HepG2 (cell line): Measurements from ENCODE around the gene TBCCD1. TPM values are rescaled to one million over a fixed set of nuclear protein-coding genes. Genes with fewer than 3 reads are reported as not detected.
A peak's percentile ranks its signal among the peaks of the same experiment; 100 is the strongest.

ENCODE experiments used
- ARNT ChIP-seq: fragments of 450-650 bp; IDR thresholded peaks from 2 replicates; pipeline ENCODE4 v1.6.1; 2017
- CREB1 ChIP-seq, 2 experiments: fragments of 450-650 bp in 1 of 2; IDR thresholded peaks; 2 replicates each; pipeline ENCODE4 v1.6.1; 2016 to 2017; ENCODE audit warnings: control low read depth in 1 of 2, mild to moderate bottlenecking in 1 of 2, missing compliant biosample characterization in 1 of 2, missing genetic modification characterization in 1 of 2
- DR1 ChIP-seq: sonication (generic); formaldehyde crosslinking; IDR thresholded peaks from 2 replicates; pipeline ENCODE4 v1.8.0; 2021; ENCODE audit warnings: mild to moderate bottlenecking, missing genetic modification reagents, inconsistent platforms
- EP300 ChIP-seq, 3 experiments: sonication (generic) in 1 of 3; formaldehyde crosslinking in 1 of 3; IDR thresholded peaks; 2 replicates each; pipeline versions ENCODE4 v1.5.1 to v1.6.1; 2011 to 2020; ENCODE audit warnings: low read depth in 2 of 3, low read length in 2 of 3, borderline replicate concordance in 1 of 3, improper control_type of control experiment in 1 of 3, mild to moderate bottlenecking in 1 of 3, missing genetic modification reagents in 1 of 3, moderate library complexity in 1 of 3
- HCFC1 ChIP-seq: fragments of 150-350 bp; IDR thresholded peaks from 2 replicates; pipeline ENCODE4 v1.6.1; 2014; ENCODE audit warnings: low read depth, low read length
- HOXA5 ChIP-seq: sonication (generic); formaldehyde crosslinking; IDR thresholded peaks from 2 replicates; pipeline ENCODE4 v1.4.0; 2020; ENCODE audit warnings: missing genetic modification reagents
- KDM6A ChIP-seq: IDR thresholded peaks from 2 replicates; pipeline ENCODE4 v1.6.1; 2016; ENCODE audit warnings: low read depth
- MAX ChIP-seq: IDR thresholded peaks from 2 replicates; pipeline ENCODE4 v1.6.1; 2012; ENCODE audit warnings: inconsistent platforms
- MTF1 ChIP-seq: sonication (generic); formaldehyde crosslinking; IDR thresholded peaks from 2 replicates; pipeline ENCODE4 v1.5.0; 2020; ENCODE audit warnings: missing genetic modification reagents
- NCOA5 ChIP-seq: sonication (generic); formaldehyde crosslinking; IDR thresholded peaks from 2 replicates; pipeline ENCODE4 v1.4.0; 2020; ENCODE audit warnings: missing genetic modification reagents
- POLR2G ChIP-seq: fragments of 200-400 bp; formaldehyde crosslinking; IDR thresholded peaks from 2 replicates; pipeline ENCODE4 v1.6.1; 2018; ENCODE audit warnings: mild to moderate bottlenecking, low read depth, low read length, moderate library complexity
- REL ChIP-seq: sonication (generic); formaldehyde crosslinking; conservative IDR thresholded peaks from 2 replicates; pipeline ENCODE4 v1.8.0; 2022; ENCODE audit warnings: mild to moderate bottlenecking, missing genetic modification reagents, moderate library complexity
- TP53 ChIP-seq: sonication (generic); formaldehyde crosslinking; conservative IDR thresholded peaks from 2 replicates; pipeline ENCODE4 v1.4.0; 2020; ENCODE audit warnings: missing genetic modification reagents
- YY1 ChIP-seq: IDR thresholded peaks from 2 replicates; pipeline ENCODE4 v1.6.1; 2011; ENCODE audit warnings: low read length, low read depth, moderate library complexity, mild to moderate bottlenecking; ENCODE audit not compliant: insufficient read depth, insufficient replicate concordance
- ZBTB20 ChIP-seq: sonication (generic); formaldehyde crosslinking; IDR thresholded peaks from 2 replicates; pipeline ENCODE4 v1.8.1; 2023; ENCODE audit warnings: missing genetic modification reagents, low read depth, mild to moderate bottlenecking, borderline replicate concordance
- ZC3H13 ChIP-seq: sonication (generic); formaldehyde crosslinking; IDR thresholded peaks from 2 replicates; pipeline ENCODE4 v1.8.1; 2023; ENCODE audit warnings: mild to moderate bottlenecking, missing genetic modification reagents, moderate library complexity
- ZMAT3 ChIP-seq: sonication (generic); formaldehyde crosslinking; conservative IDR thresholded peaks from 2 replicates; pipeline ENCODE4 v1.7.0; 2021; ENCODE audit warnings: missing genetic modification reagents
- ZNF256 ChIP-seq: sonication (generic); formaldehyde crosslinking; conservative IDR thresholded peaks from 2 replicates; pipeline ENCODE4 v1.4.0; 2020; ENCODE audit warnings: missing genetic modification reagents
- ZNF296 ChIP-seq: sonication (generic); formaldehyde crosslinking; conservative IDR thresholded peaks from 2 replicates; pipeline ENCODE4 v1.5.0; 2020; ENCODE audit warnings: mild to moderate bottlenecking, missing genetic modification reagents
- ZNF333 ChIP-seq: sonication (generic); formaldehyde crosslinking; IDR thresholded peaks from 2 replicates; pipeline ENCODE4 v1.4.0; 2020; ENCODE audit warnings: mild to moderate bottlenecking, missing genetic modification reagents, borderline replicate concordance
- ZNF343 ChIP-seq: sonication (generic); formaldehyde crosslinking; IDR thresholded peaks from 2 replicates; pipeline ENCODE4 v1.4.0; 2020; ENCODE audit warnings: mild to moderate bottlenecking, missing genetic modification reagents
- ZNF382 ChIP-seq: sonication (generic); formaldehyde crosslinking; IDR thresholded peaks from 2 replicates; pipeline ENCODE4 v1.5.0; 2020; ENCODE audit warnings: missing genetic modification reagents, mild to moderate bottlenecking, borderline replicate concordance
- ZNF674 ChIP-seq: sonication (generic); formaldehyde crosslinking; IDR thresholded peaks from 2 replicates; pipeline ENCODE4 v1.5.0; 2020; ENCODE audit warnings: low read depth, mild to moderate bottlenecking, missing genetic modification reagents
- ZNF691 ChIP-seq: sonication (generic); formaldehyde crosslinking; IDR thresholded peaks from 2 replicates; pipeline ENCODE4 v1.4.0; 2020; ENCODE audit warnings: missing genetic modification reagents, low read depth, mild to moderate bottlenecking, borderline replicate concordance
- ZNF7 ChIP-seq: IDR thresholded peaks from 2 replicates; pipeline ENCODE4 v1.6.1; 2016; ENCODE audit warnings: missing biosample characterization, missing genetic modification reagents
- ZNF703 ChIP-seq: sonication (generic); formaldehyde crosslinking; IDR thresholded peaks from 2 replicates; pipeline ENCODE4 v1.5.1; 2020; ENCODE audit warnings: missing genetic modification reagents, mild to moderate bottlenecking, moderate library complexity, borderline replicate concordance
- ZNF766 ChIP-seq: sonication (generic); formaldehyde crosslinking; IDR thresholded peaks from 2 replicates; pipeline ENCODE4 v1.5.0; 2020; ENCODE audit warnings: missing genetic modification reagents, borderline replicate concordance
- ZNF782 ChIP-seq: sonication (generic); formaldehyde crosslinking; IDR thresholded peaks from 2 replicates; pipeline ENCODE4 v1.4.0; 2020; ENCODE audit warnings: missing genetic modification reagents, mild to moderate bottlenecking, borderline replicate concordance
- ZSCAN20 ChIP-seq: sonication (generic); formaldehyde crosslinking; IDR thresholded peaks from 2 replicates; pipeline ENCODE4 v1.4.0; 2020; ENCODE audit warnings: missing genetic modification reagents, mild to moderate bottlenecking, borderline replicate concordance
- ZSCAN31 ChIP-seq: sonication (generic); formaldehyde crosslinking; IDR thresholded peaks from 2 replicates; pipeline ENCODE4 v1.5.0; 2020; ENCODE audit warnings: low read depth, mild to moderate bottlenecking, missing genetic modification reagents
- polyA plus RNA-seq, 8 experiments: library from polyadenylated mRNA; depleted of rRNA in 3 of 8; stranded (reverse) in 7 of 8; unstranded in 1 of 8; fragments of >200 nt; fragmentation: Illumina TruSeq in 4 of 8; extraction: Trizol in 4 of 8; gene quantifications; 2 replicates each; pipeline versions ENCODE4 v1.2.1 to v1.2.3, GENCODE V29; 2011 to 2016; ENCODE audit warnings: low read depth in 4 of 8, missing spikeins in 1 of 8, mixed read lengths in 1 of 8; ENCODE audit not compliant: insufficient read depth in 1 of 8
- total RNA-seq, 5 experiments: library from RNA; depleted of rRNA; stranded (reverse); fragments of >200 nt; fragmentation: Illumina TruSeq; extraction: Trizol; gene quantifications; 2 replicates each; pipeline ENCODE4 v1.2.3, GENCODE V29; 2016; ENCODE audit warnings: low read depth in 1 of 5

Gene TBCCD1
- total and polyA plus RNA-seq, 2 of the 13 experiments (the other 11 are each of a cell fraction or from before 2014, with no cell fraction given): 13.6 to 16.2 TPM

DNA sequence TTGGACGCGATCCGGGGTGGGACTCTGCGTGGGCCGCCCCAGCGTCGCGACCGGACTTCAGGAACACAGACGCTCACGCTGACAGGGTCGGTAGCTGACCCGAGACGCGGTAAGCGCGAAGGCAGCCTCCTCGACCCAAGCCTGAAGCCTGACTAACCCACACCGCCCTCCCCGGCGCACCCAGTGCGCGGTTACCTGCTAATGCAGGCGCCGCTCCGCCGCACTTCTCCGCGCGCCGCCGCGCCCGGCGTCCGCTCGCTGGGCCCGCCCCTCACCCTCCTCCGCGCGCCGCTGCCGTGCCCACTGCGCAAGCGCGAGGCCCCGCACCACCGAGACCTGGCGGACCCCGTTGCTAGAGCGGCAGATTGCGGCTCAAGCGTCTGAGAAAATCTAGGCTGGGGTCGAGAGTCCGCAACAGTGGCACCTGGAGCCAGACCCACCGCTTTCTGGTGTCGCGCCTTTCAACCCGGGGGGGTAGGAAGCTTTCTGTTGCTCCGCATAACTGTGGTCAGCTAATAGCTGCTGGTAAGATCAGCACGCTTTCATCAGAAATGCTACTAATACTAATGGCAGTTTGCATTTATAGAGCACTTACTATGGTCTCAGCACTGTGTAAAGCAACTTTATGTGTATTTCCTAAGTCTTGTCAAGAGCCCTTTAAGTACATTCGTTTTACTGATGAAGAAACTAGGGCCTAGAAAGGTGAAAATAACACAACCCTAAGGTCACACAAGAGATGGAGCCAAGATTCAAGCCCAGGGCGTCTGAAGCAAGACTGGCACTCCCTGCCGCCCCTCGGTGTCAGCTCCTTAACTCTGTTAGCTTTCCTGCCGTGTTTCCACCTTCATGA is at the start of gene TBCCD1 (continued):
- TF ChIP-seq ZSCAN20: 0 out of 2 replicates have a peak, but pooled peaks have one; percentile 46
- TF ChIP-seq ZSCAN31 (CRISPR knock-in tag): peak; percentile 81; the same call in 1 of the 2 replicates
- peak; percentile 69 for TF ChIP-seq YY1
- TF ChIP-seq ZNF343 (CRISPR knock-in tag): peak; percentile 81; the same call in 1 of the 2 replicates
- TF ChIP-seq EP300 (IDR thresholded peaks at IDR 0.05; ENCODE audit: low read depth in 2 of 2, low read length in 2 of 2): peak; percentile 48 to 77; a peak in 3 of 4 replicates
- TF ChIP-seq EP300 (CRISPR knock-in tag; IDR thresholded peaks at IDR 0.05; ENCODE audit: borderline replicate concordance): no peak
- TF ChIP-seq ARNT: no peak
- peak; percentile 88 for TF ChIP-seq ZMAT3
- TF ChIP-seq POLR2G: peak; percentile 94
- TF ChIP-seq ZNF766 (CRISPR knock-in tag): 0 out of 2 replicates have a peak, but pooled peaks have one; percentile 32
- 0 out of 2 replicates have a peak, but pooled peaks have one; percentile 32 for TF ChIP-seq DR1
- peak; percentile 40; the same call in 1 of the 2 replicates for TF ChIP-seq ZC3H13
- no peak for TF ChIP-seq ZNF296 (CRISPR knock-in tag)
- TF ChIP-seq NCOA5: no peak
- TF ChIP-seq KDM6A (CRISPR knock-in tag): peak; percentile 43; the same call in 1 of the 2 replicates
- TF ChIP-seq ZNF691 (CRISPR knock-in tag): peak; percentile 82
- TF ChIP-seq MAX: peak; percentile 75
- TF ChIP-seq ZNF674 (CRISPR knock-in tag): peak; percentile 68; the same call in 1 of the 2 replicates
- TF ChIP-seq HOXA5 (CRISPR knock-in tag): peak; percentile 61; the same call in 1 of the 2 replicates
- peak; percentile 18 for TF ChIP-seq ZNF256 (CRISPR knock-in tag)
- no peak for TF ChIP-seq MTF1 (CRISPR knock-in tag)
- TF ChIP-seq ZNF333 (CRISPR knock-in tag): peak; percentile 59; the same call in 1 of the 2 replicates
- TF ChIP-seq CREB1 (IDR thresholded peaks at IDR 0.05): peak; percentile 4; the same call in 1 of the 2 replicates
- TF ChIP-seq CREB1 (CRISPR knock-in tag; IDR thresholded peaks at IDR 0.05): 0 out of 2 replicates have a peak, but pooled peaks have one; percentile 28
- TF ChIP-seq ZNF382 (CRISPR knock-in tag): no peak
- no peak for TF ChIP-seq ZNF703 (CRISPR knock-in tag)
- TF ChIP-seq ZBTB20: 0 out of 2 replicates have a peak, but pooled peaks have one; percentile 57
- TF ChIP-seq TP53: no peak
- no peak for TF ChIP-seq REL
- TF ChIP-seq ZNF7: no peak
- TF ChIP-seq ZNF782: peak; percentile 80; the same call in 1 of the 2 replicates
- TF ChIP-seq HCFC1: peak; percentile 45; the same call in 1 of the 2 replicates
